Lung microvascular endothelial cell (primary cell): ENCODE data around the gene TMEM86B. TPM values are rescaled to one million over a fixed set of nuclear protein-coding genes. Genes with fewer than 3 reads are reported as not detected.
"Not testable (repeated sequence)": the region's sequence is repeated elsewhere in the genome, so short reads cannot be mapped to it uniquely, and the experiment has no call there.

Source experiments
- DNase-seq, 2 donors: peaks; one replicate each; pipeline versions ENCODE4 v3.0.0 to v3.0.0-alpha.2; 2010; ENCODE audit warnings: low read depth in 2 of 2
- total RNA-seq: library from RNA; depleted of rRNA; stranded (reverse); fragments of >200 nt; gene quantifications from 2 replicates; pipeline ENCODE4 v1.2.1, GENCODE V29; 2014

The TMEM86B gene
- total RNA-seq, 1 donor from 2014 or later = 0.99 TPM

GRCh38 chr19:55242517-55242916, 14.0 kb upstream of the TMEM86B start:
- no peak for DNase-seq

GRCh38 chr19:55241935-55242464, 13.4 kb upstream of the TMEM86B start:
- DNase-seq = no peak

- DNase-seq = no peak
Observed at GRCh38 chr19:55241143-55241934, 12.8 kb upstream of the TMEM86B start.

- DNase-seq = no peak
Observed at GRCh38 chr19:55240713-55241020, 12.1 kb upstream of the TMEM86B start.

GRCh38 chr19:55239004-55239403, 10.4 kb upstream of the TMEM86B start:
- DNase-seq = no peak

- DNase-seq = no peak
Observed at GRCh38 chr19:55238030-55238429, 9.5 kb upstream of the TMEM86B start.

- no peak for DNase-seq
Observed at GRCh38 chr19:55232986-55233385, 4.4 kb upstream of the TMEM86B start.

- no peak for DNase-seq
Observed at GRCh38 chr19:55232286-55232602, 3.7 kb upstream of the TMEM86B start.

GRCh38 chr19:55231391-55232285, 3.1 kb upstream of the TMEM86B start:
- DNase-seq = no peak

- no peak for DNase-seq
Observed at GRCh38 chr19:55230780-55231179, 2.2 kb upstream of the TMEM86B start.

- no peak for DNase-seq
Observed at GRCh38 chr19:55230329-55230728, 1.8 kb upstream of the TMEM86B start.

GRCh38 chr19:55229789-55230182, 1.2 kb upstream of the TMEM86B start:
- DNase-seq = no peak

- no peak for DNase-seq
Observed at GRCh38 chr19:55229145-55229788, 704 bp upstream of the TMEM86B start.

GRCh38 chr19:55228015-55228391, 560 bp downstream of the TMEM86B start:
- DNase-seq = no peak

GRCh38 chr19:55227241-55228014, 1.1 kb downstream of the TMEM86B start:
- no peak for DNase-seq

- no peak for DNase-seq
Observed at GRCh38 chr19:55226788-55227187, 1.8 kb downstream of the TMEM86B start.

- DNase-seq = no peak
Observed at GRCh38 chr19:55226273-55226672, 2.3 kb downstream of the TMEM86B start.

- DNase-seq = no peak
Observed at GRCh38 chr19:55225415-55225958, 3.1 kb downstream of the TMEM86B start.

GRCh38 chr19:55224679-55225414, 3.7 kb downstream of the TMEM86B start:
- not testable (repeated sequence) for DNase-seq

GRCh38 chr19:55224038-55224665, 4.4 kb downstream of the TMEM86B start:
- no peak for DNase-seq
